IMR-90 (cell line): ENCODE data around the gene HAND2. TPM values are rescaled to one million over a fixed set of nuclear protein-coding genes. Genes with fewer than 3 reads are reported as not detected.

Experiments used
- ATAC-seq: fragments of 200-7000 bp; cut with Tn5 transposase; 2 replicates; pipeline ENCODE4 v1.9.1; 2020; ENCODE audit warnings: low read depth, mild to moderate bottlenecking, moderate library complexity
- Bru-seq: library from RNA; stranded (reverse); fragments of 400-500 nt; gene quantifications from one replicate; lab custom pipeline; 2021; lab: Mats Ljungman, UMichigan
- BruChase-seq, 2 experiments: library from RNA; stranded (reverse); fragments of 400-500 nt; gene quantifications; one replicate each; lab custom pipeline; 2021; lab: Mats Ljungman, UMichigan
- BruUV-seq: library from RNA; stranded (reverse); fragments of 400-500 nt; replicated peaks from 2 replicates; lab custom pipeline; 2021; lab: Mats Ljungman, UMichigan
- CTCF ChIA-PET: fragments of 300-600 bp; formaldehyde crosslinking; extraction: SDS; loops from one replicate; lab custom pipeline; 2021; ENCODE audit warnings: antibody characterized with exemption; lab: Yijun Ruan, JAX
- POLR2A ChIA-PET: fragments of 300-600 bp; sonication (Branson Sonifier 250); formaldehyde crosslinking; loops from one replicate; lab custom pipeline; 2022; ENCODE audit warnings: antibody characterized with exemption; ENCODE audit not compliant: unreplicated experiment; lab: Charles Lee
- DNase-seq: peaks from one replicate; pipeline ENCODE4 v3.0.0; 2013
- H2AFZ ChIP-seq: replicated peaks from 2 replicates; pipeline ENCODE3; 2013; ENCODE audit warnings: low read length, mild to moderate bottlenecking; ENCODE audit not compliant: poor library complexity
- H2AK5ac ChIP-seq: 2 replicates; pipeline ENCODE4 v1.6.1; 2013; ENCODE audit warnings: low read depth, low read length, inconsistent platforms
- H2AK9ac ChIP-seq: replicated peaks from 2 replicates; pipeline ENCODE3; 2013; ENCODE audit warnings: mild to moderate bottlenecking, low read depth, low read length, moderate library complexity; ENCODE audit not compliant: poor library complexity
- H2BK120ac ChIP-seq: 2 replicates; pipeline ENCODE4 v1.6.1; 2013; ENCODE audit warnings: low read depth, low read length, inconsistent platforms
- H2BK15ac ChIP-seq: 3 replicates; pipeline ENCODE4 v1.6.1; 2013; ENCODE audit warnings: low read depth, low read length, inconsistent platforms
- H2BK20ac ChIP-seq: 2 replicates; pipeline ENCODE4 v1.6.1; 2013; ENCODE audit warnings: low read depth, mild to moderate bottlenecking, inconsistent platforms, low read length, moderate library complexity
- H2BK5ac ChIP-seq: 2 replicates; pipeline ENCODE4 v1.6.1; 2013; ENCODE audit warnings: mild to moderate bottlenecking, low read depth, low read length, inconsistent platforms; ENCODE audit not compliant: poor library complexity, severe bottlenecking
- H3K14ac ChIP-seq: replicated peaks from 2 replicates; pipeline ENCODE4 v1.6.1; 2013; ENCODE audit warnings: low read depth, low read length, inconsistent platforms
- H3K18ac ChIP-seq: 2 replicates; pipeline ENCODE4 v1.6.1; 2013; ENCODE audit warnings: low read depth, low read length, control low read depth
- H3K23ac ChIP-seq: 2 replicates; pipeline ENCODE4 v1.6.1; 2013; ENCODE audit warnings: low read depth, low read length, inconsistent platforms
- H3K27ac ChIP-seq: 2 replicates; pipeline ENCODE4 v1.5.1; 2013; ENCODE audit warnings: mild to moderate bottlenecking, control low read depth, low read length; ENCODE audit not compliant: insufficient read depth
- H3K27me3 ChIP-seq: 2 replicates; pipeline ENCODE4 v1.6.1; 2013; ENCODE audit warnings: low read length; ENCODE audit not compliant: control insufficient read depth, insufficient read depth
- H3K36me3 ChIP-seq: 2 replicates; pipeline ENCODE4 v1.6.1; 2013; ENCODE audit warnings: low read length, mixed read lengths; ENCODE audit not compliant: control insufficient read depth, insufficient read depth
- H3K4ac ChIP-seq: 2 replicates; pipeline ENCODE4 v1.6.1; 2013; ENCODE audit warnings: low read depth, low read length, inconsistent platforms
- H3K4me1 ChIP-seq: 2 replicates; pipeline ENCODE4 v1.6.1; 2013; ENCODE audit warnings: low read length, mixed read lengths; ENCODE audit not compliant: control insufficient read depth, insufficient read depth
- H3K4me2 ChIP-seq: 2 replicates; pipeline ENCODE4 v1.6.1; 2013; ENCODE audit warnings: low read depth, mild to moderate bottlenecking, control low read depth, low read length, moderate library complexity
- H3K4me3 ChIP-seq: 2 replicates; pipeline ENCODE4 v1.5.1; 2013; ENCODE audit warnings: low read depth, mild to moderate bottlenecking, control low read depth, low read length, moderate library complexity; ENCODE audit not compliant: insufficient read depth
- H3K56ac ChIP-seq: 2 replicates; pipeline ENCODE4 v1.6.1; 2013; ENCODE audit warnings: low read length, inconsistent platforms; ENCODE audit not compliant: insufficient read depth; ENCODE audit errors: extremely low read depth
- H3K79me1 ChIP-seq, 2 experiments: 2 replicates each; pipeline ENCODE4 v1.6.1; 2013; ENCODE audit warnings: low read length in 2 of 2, inconsistent platforms in 1 of 2, low read depth in 1 of 2
- H3K9ac ChIP-seq: 2 replicates; pipeline ENCODE4 v1.6.1; 2013; ENCODE audit warnings: low read depth, low read length, control low read depth
- H3K9me1 ChIP-seq: 2 replicates; pipeline ENCODE4 v1.6.1; 2013; ENCODE audit warnings: low read length, inconsistent platforms; ENCODE audit not compliant: insufficient read depth
- H3K9me3 ChIP-seq: 2 replicates; pipeline ENCODE4 v1.6.1; 2013; ENCODE audit warnings: low read length; ENCODE audit not compliant: control insufficient read depth, insufficient read depth
- H4K20me1 ChIP-seq: 2 replicates; pipeline ENCODE4 v1.6.1; 2013; ENCODE audit warnings: low read length, inconsistent platforms; ENCODE audit not compliant: insufficient read depth
- H4K5ac ChIP-seq: 2 replicates; pipeline ENCODE4 v1.6.1; 2013; ENCODE audit warnings: mild to moderate bottlenecking, low read depth, low read length, control low read depth
- H4K8ac ChIP-seq, 2 experiments: 2 replicates each; pipeline ENCODE4 v1.6.1; 2013; ENCODE audit warnings: low read depth in 2 of 2, low read length in 2 of 2, control low read depth in 1 of 2, inconsistent platforms in 1 of 2
- H4K91ac ChIP-seq: 2 replicates; pipeline ENCODE4 v1.6.1; 2013; ENCODE audit warnings: low read depth, low read length, inconsistent platforms; ENCODE audit not compliant: insufficient read depth
- BHLHE40 ChIP-seq: fragments of 150-350 bp; IDR thresholded peaks from 2 replicates; pipeline ENCODE4 v1.6.1; 2016; ENCODE audit warnings: mild to moderate bottlenecking, low read depth, low read length
- CEBPB ChIP-seq: IDR thresholded peaks from 2 replicates; pipeline ENCODE4 v1.6.1; 2012; ENCODE audit warnings: low read depth, low read length, improper control_type of control experiment
- CTCF ChIP-seq: conservative IDR thresholded peaks from 2 replicates; pipeline ENCODE4 v1.5.1; 2012; ENCODE audit warnings: mild to moderate bottlenecking, low read depth, low read length, improper control_type of control experiment
- ELK1 ChIP-seq: fragments of 150-350 bp; IDR thresholded peaks from 2 replicates; pipeline ENCODE4 v1.6.1; 2016; ENCODE audit warnings: low read depth, mild to moderate bottlenecking, low read length, moderate library complexity, borderline replicate concordance
- MAZ ChIP-seq: IDR thresholded peaks from 2 replicates; pipeline ENCODE4 v1.6.1; 2012; ENCODE audit warnings: low read depth, mild to moderate bottlenecking, low read length, improper control_type of control experiment, moderate library complexity, borderline replicate concordance
- MXI1 ChIP-seq: IDR thresholded peaks from 2 replicates; pipeline ENCODE4 v1.6.1; 2012; ENCODE audit warnings: low read depth, mild to moderate bottlenecking, low read length, moderate library complexity, borderline replicate concordance
- NFE2L2 ChIP-seq: fragments of 150-350 bp; IDR thresholded peaks from 2 replicates; pipeline ENCODE4 v1.6.1; 2016; ENCODE audit warnings: low read depth, mild to moderate bottlenecking, low read length
- POLR2A ChIP-seq: IDR thresholded peaks from 2 replicates; pipeline ENCODE4 v1.6.1; 2012; ENCODE audit warnings: mild to moderate bottlenecking, low read depth, low read length
- RAD21 ChIP-seq: IDR thresholded peaks from 2 replicates; pipeline ENCODE4 v1.6.1; 2012; ENCODE audit warnings: low read length, improper control_type of control experiment
- RCOR1 ChIP-seq: IDR thresholded peaks from 2 replicates; pipeline ENCODE4 v1.6.1; 2012; ENCODE audit warnings: mild to moderate bottlenecking, low read length, improper control_type of control experiment; ENCODE audit not compliant: insufficient replicate concordance
- RFX5 ChIP-seq: IDR thresholded peaks from 2 replicates; pipeline ENCODE4 v1.8.0; 2012; ENCODE audit warnings: low read depth, mild to moderate bottlenecking, low read length, moderate library complexity
- USF2 ChIP-seq: fragments of 150-350 bp; IDR thresholded peaks from 2 replicates; pipeline ENCODE4 v1.6.1; 2017; ENCODE audit warnings: mild to moderate bottlenecking, antibody characterized with exemption, low read length, low read depth
- WGBS, 2 experiments: methylation state at CpG; one replicate each; pipeline versions ENCODE4 v1.1.5 to v1.1.7; 2013; ENCODE audit warnings: missing lambda C conversion rate in 2 of 2; ENCODE audit not compliant: insufficient read length in 1 of 2; ENCODE audit errors: extremely low coverage in 2 of 2; 5-methylcytosine and 5-hydroxymethylcytosine counted together
- dilution Hi-C: fragments of 300-500 bp; cut with HindIII; formaldehyde crosslinking; loops from one replicate; pipeline ENCODE4 v1.14.3; 2018; ENCODE audit warnings: low sequenced_read_pairs; ENCODE audit not compliant: unreplicated experiment
- in situ Hi-C: fragments of 300-500 bp; cut with MboI; formaldehyde crosslinking; loops from 3 replicates; pipeline ENCODE4 v1.14.3; 2019; ENCODE audit warnings: low sequenced_read_pairs, inconsistent platforms, mixed read lengths
- intact Hi-C: fragments of 100-400 bp; cut with micrococcal nuclease; formaldehyde crosslinking; loops from 2 replicates; pipeline ENCODE4 v1.10.0; 2022
- long read RNA-seq: library from polyadenylated mRNA; unstranded; transcript quantifications from one replicate; pipeline ENCODE4 v2.0.0, GENCODE V29; 2021; ENCODE audit not compliant: unreplicated experiment
- polyA plus RNA-seq, 3 experiments: library from polyadenylated mRNA; depleted of rRNA; stranded (reverse); fragments of >200 nt; gene quantifications; 2 replicates each; pipeline ENCODE4 v1.2.3, GENCODE V29; 2012; ENCODE audit warnings: low replicate concordance in 1 of 3
- total RNA-seq: library from RNA; depleted of rRNA; stranded (reverse); fragments of >200 nt; gene quantifications from 2 replicates; pipeline ENCODE4 v1.2.3, GENCODE V29; 2012; rRNA removed

The HAND2 gene
- total RNA-seq, result 0.36 and 0.56 TPM in 2 replicates
- polyA plus RNA-seq (2012; rRNA removed), result 0.67 and 0.97 TPM in 2 replicates
- polyA plus RNA-seq (2012; cell fraction: cytosol; rRNA removed), result 0.71 and 1.9 TPM in 2 replicates
- polyA plus RNA-seq (2012; cell fraction: nucleus; rRNA removed; ENCODE audit: low replicate concordance), result 0.57 and 1.4 TPM in 2 replicates
- percentile 17 among the genes with signal in this experiment for Bru-seq, nascent RNA
- BruChase-seq, experiment 1, labeled RNA remaining after a 6-hour chase, result percentile 26 among the genes with signal in this experiment
- BruChase-seq, experiment 2, labeled RNA remaining after a 2-hour chase, result percentile 13 among the genes with signal in this experiment
- long read RNA-seq, result 0 reads

- Histone ChIP-seq H3K4me2 (peak within 1 kb of the TSS; percentile 69), H3K79me1 (no peaks in the 10 kb centered on the region), H3K27me3 (peaks cover 91% of the 10 kb centered on the region), H2AK9ac (peak within 1 kb of the TSS; percentile 11), H3K18ac (no peak within 1 kb of the TSS), H4K91ac (no peak within 1 kb of the TSS), H4K8ac (no peak within 1 kb of the TSS), H3K4ac (no peak within 1 kb of the TSS), H3K56ac (no peak within 1 kb of the TSS), H2AK5ac (no peak within 1 kb of the TSS), H2AFZ (peak within 1 kb of the TSS; percentile 80), H4K20me1 (no peaks in the 10 kb centered on the region), H4K5ac (no peak within 1 kb of the TSS), H3K23ac (no peak within 1 kb of the TSS; the same call in 1 of the 2 replicates), H2BK120ac (no peak within 1 kb of the TSS), H3K4me1 (no peaks in the 10 kb centered on the region), H2BK5ac (no peak within 1 kb of the TSS), H3K9me1 (0 out of 2 replicates have a peak, but pooled peaks cover 3% of the 10 kb centered on the region), H3K27ac (no peak within 1 kb of the TSS), H3K9ac (no peak within 1 kb of the TSS), H3K36me3 (no peaks in the 10 kb centered on the region), H2BK15ac (no peak within 1 kb of the TSS), H3K9me3 (peaks cover 18% of the 10 kb centered on the region; the same call in 1 of the 2 replicates), H3K4me3 (peak within 1 kb of the TSS; percentile 40), H3K14ac (no peak within 1 kb of the TSS), H2BK20ac (no peak within 1 kb of the TSS)
- BruUV-seq, result no TSS peak
- dilution Hi-C loops (no loop called here), in situ Hi-C loops (no loop called here), intact Hi-C loops (loop anchor here (10.0 kb wide), 1 partner anchor 295 kb away; no protein-coding TSS in a partner anchor)
- ChIA-PET CTCF (interaction anchor here (1.4 kb wide), 1 partner anchor 298 kb away, joined by 3 read pairs; no protein-coding TSS in a partner anchor), POLR2A (no interaction called here)
- DNase-seq, result peak; percentile 59
- 0% methylated on average over 30 of the region's 81 CpGs; no CpG with 5 or more reads in 1 of the 2 experiments for WGBS, 2 experiments
- peak; percentile 76 for ATAC-seq
- no peak for TF ChIP-seq RAD21
- no peak for TF ChIP-seq RFX5
- TF ChIP-seq USF2, result no peak
- no peak for TF ChIP-seq ELK1
- TF ChIP-seq NFE2L2, result no peak
- TF ChIP-seq BHLHE40, result no peak
- TF ChIP-seq MXI1, result no peak
- no peak for TF ChIP-seq CEBPB
- no peak for TF ChIP-seq RCOR1
- TF ChIP-seq POLR2A, result no peak
- TF ChIP-seq CTCF, result no peak
- TF ChIP-seq MAZ, result no peak
These were observed at the start of gene HAND2 for GRCh38 chr4:173529477-173530325. HAND2 (minus strand) TSS chr4:173530229; CDS start chr4:173529289, 940 bp downstream.
